NCI-H2227 (cell line): ENCODE measurements around the gene CCDC85C.

ENCODE experiments used
- DNase-seq: peaks from one replicate; lab custom pipeline; 2025; ENCODE audit not compliant: unreplicated experiment; lab: John Stamatoyannopoulos, UW

CCDC85C gene

DNA sequence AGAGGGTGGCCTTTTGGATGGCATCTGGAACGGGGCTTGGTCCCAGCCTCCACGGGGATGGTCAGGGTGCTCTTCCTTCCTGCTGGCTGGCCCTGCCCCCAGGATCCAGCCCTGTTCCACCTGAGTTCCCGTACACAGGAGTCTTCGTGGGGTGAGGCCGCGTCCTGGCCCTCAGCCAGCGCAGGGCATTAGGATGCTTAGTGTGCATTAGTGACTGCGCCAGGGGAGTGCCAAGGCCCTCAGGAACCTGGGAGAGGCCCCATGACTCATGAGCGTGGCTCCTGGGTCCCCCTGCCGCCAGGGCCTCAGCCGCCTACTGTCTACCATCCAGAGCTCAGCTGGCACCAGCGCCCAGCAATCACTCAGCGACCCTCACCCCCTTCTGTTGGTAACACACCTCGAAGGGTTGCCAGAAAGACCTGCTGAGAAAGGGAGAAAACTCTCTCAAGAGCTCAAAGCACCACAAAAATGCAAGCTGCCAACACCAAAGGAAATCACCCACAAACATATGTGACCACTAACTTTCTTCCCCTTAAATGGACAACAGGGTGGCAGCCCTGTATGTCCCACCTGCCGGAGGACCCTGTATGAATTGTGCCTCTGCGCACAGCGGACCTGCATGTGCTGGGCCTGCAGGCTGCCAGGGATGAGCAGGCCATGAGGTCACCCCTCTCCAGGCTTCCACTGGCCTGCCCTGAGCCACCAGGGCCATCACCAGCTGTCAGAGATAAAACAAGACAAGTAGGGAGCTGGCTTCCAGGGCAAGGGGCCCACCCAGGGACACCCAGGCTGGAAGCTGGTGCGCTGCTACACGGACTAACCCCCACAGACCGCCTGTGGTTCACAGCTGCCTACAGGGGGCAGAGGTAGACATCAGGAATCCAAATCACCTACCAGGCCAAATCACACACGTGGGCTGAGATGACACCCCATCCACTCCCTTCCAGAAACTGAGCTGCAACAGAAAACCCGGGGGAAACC, 28.7 kb downstream of the CCDC85C start:
- DNase-seq = no peak

DNA sequence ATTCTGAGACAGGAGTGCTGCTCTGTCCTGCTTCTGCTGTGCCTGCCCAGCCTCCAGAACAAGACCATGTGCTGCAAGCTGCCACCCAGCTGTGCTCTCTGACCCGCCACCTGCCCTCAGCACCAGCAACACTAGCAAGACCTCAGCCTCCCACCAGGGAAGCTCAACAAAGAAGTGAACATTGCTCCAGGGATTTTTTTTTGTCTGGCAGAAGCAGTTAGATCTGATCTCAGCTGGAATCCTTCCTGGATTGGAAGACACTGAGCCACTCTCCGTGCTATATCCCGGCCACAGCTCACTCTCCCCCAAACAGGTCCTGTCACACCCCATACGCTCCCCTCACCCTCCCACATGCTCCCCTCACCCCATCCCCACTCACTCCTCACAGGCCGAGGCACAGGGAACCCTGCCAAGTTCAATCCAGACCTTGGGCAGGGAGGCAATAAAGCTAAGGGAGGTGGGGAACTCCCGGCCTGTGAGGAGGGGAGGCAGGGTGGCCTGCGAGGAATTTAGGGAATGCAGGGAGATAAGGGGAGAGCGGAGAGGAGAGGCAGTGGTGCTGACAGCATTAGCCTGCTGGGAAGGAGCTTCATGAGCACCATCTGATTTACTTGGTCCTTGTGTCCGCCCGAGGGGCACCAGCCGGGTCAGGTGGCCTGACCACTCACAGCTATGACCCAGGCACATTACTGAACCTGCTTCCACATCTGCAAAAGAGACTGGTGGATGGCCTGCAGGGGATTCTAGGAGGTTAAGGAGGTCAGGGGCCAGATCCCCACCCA, 29.7 kb downstream of the CCDC85C start:
- no peak for DNase-seq

DNA sequence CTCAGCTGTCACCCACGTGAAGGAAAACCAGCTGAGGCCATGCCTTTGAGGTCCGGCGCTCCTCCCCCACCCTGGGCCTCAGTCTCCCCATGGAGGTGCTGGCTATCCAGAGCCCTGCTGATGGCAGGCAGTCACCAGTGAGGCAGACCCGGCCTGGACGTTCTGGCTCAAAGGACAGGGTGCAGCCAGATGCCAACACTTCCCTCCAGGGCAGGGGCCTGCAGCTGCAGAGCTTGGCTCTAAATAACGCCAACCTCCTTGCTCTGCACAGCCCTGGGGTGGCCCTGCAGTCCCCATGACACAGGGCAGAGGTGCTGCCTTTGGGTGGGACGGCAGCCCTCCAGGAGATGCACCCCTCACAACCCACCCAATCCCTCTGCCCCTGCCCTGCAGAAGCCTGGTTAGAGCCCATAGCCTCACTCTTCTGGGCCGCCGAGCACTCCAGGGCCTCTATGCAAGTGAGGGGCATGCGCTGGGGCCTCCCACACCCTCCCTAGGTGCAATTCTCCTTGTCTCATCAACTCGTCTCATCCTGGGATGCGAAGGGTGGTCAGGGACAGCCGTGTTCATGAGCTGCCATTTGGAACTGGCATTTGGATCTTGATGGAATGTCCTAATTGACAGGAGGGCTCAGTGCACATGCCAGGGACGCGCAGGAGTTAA, 30.4 kb downstream of the CCDC85C start:
- no peak for DNase-seq

DNA sequence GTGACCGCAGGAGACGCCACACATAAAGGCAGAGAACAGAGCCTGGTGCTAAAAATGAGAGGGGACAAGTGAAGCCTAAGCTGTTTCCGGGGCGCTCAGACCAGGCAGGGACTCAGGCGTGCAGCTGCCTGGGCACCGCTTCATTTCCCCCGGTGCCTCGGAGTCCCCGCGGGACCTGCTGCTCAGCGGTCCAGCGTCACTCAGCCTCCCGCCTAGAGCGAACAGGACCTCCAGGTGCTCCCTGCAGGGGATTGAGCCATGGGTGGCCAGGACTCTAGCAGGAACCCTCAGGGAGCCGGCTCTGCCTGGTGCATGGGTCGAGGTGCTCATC, 31.0 kb downstream of the CCDC85C start:
- DNase-seq = no peak

DNA sequence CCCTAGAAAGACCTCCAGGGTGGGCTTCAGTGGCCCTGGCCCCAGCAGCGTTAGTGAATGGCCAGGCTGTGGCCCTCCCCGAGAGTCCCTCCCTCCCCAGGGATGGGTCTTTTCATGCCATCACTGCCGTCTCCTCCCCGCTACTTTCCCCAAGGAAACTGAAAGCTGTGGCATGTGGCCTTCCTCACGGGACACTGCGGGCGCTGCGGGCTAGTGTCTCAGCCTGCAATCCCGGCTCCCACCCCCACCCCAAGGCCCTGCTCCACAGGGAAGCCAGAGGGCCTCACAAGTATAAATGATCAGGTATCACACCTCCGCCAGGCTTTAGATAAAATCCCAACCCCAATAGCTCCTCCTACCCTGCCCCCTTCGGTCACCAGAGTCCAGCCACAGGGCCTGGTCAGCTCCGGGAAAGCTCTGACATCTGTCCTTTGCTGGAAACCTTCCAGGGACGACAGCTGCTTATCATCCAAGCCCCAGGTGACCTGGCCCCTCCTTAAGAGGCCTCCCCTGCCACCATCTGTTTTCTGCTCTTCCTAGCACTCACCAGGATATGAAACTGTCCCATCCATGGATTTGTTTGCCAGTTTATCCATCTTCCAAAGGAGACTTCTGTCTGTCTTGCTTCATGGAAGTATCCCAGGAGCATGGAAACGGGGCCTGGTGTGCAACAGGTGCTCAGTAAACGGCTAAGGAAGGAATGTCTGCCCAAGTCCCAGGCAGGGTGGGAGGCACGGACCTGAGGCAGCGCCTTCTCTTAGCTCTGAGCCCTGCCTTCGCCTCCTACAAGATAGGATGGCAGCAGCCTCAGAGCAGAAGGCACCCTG, 31.6 kb downstream of the CCDC85C start:
- DNase-seq = no peak

DNA sequence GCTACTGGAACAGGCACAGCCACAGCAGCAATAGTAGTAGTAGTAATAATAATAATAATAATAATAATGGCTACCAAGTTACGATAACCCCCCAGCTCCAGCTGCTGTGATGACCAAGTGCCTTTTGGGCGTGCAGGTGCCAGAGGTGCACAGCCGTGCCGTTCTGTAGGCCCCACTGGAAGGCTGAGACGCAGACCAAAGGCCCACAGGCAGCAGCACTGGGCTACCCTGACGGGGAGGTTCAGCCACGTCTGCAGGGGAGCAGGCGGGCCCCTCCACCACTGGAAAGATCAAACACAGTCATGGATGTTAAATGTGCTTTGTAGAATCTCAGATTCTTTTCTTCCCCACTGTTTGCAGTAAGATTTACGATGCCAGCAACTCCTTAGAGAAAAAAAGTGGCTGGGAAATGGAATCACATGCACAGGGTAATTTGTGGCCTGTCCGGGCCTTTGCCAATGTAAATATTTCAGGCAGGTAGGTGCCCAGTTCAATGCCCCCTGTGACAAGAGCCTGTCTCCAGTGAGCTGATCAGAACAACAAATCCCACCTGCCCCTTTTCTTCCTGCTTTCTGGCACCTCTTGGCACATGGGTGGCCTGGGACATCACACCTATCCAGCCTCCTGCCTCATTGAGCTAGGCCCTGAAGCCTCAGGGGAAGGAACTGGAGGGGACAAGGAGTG, 32.6 kb downstream of the CCDC85C start:
- DNase-seq = no peak

DNA sequence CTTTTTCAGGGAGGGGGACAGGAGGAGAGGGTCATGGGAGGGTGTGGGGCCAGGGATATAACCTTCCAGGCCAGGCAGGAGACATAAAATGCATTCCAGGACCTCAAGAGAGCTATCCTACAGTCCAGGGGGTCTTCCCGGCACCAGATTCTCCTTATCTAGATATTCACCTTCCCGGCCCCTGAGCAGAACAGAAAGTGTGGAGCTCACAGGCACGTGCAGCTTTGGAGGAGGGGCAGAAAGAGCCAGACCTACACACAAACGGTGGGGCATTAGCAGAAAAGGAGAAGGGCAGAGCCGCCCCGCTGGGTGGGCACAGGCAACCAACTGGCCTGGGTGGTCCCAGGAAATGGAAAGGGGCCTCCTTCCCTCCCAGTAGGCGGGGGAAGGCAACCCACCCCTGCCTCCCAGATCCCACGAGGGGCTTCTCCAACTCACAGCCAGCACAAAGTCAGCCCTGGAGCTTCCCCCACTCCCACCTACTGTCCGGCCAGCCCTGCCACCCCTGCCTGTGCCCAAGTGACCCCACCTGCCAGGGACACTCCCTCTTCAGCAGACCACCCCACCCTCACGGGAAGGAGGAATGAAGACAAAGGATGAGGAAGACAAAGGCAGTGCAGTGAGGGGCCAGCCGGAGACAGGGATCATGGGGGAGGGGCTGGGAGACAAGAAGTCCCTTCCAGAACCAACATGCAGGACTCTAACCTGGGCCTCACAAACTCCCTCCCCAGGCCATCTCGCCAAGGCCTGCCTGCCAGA, 33.3 kb downstream of the CCDC85C start:
- no peak for DNase-seq

DNA sequence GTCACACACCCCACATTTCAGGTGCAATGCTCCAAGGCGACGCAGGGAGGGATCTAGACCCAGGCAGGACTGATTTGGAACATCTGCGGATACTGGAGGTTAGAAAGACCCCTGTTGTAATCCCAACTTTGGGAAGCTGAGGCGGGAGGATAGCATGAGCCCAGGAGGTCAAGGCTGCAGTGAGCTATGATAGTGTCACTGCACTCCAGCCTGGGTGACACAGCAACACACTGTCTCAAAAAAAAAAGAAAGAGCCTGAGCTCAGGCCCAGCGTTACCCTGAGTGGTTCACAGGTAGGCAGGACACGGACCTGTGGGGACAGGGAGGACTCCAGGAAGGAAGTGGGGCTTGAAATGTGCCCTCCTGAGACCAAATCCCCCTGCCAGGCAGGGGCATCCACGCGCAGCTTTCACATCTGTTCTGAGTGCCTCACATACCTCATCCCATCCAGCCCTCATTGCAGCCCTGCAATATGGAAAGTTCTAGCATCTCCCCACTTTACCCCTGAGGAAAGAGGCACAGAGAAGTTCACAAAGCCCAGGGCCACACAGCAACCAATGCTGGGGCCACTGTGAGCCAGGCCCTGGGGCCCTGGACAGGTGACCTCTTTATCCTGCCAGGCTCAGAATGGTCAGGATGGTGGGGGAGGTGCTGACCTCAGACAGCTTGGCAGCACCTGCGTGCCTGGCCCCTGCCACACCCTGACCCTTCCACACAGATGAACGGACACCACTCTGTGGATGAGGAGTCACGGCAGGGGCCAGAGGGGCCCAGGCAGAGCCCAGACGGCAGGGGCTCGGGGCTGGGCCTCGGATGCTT, 34.1 kb downstream of the CCDC85C start:
- DNase-seq = no peak

DNA sequence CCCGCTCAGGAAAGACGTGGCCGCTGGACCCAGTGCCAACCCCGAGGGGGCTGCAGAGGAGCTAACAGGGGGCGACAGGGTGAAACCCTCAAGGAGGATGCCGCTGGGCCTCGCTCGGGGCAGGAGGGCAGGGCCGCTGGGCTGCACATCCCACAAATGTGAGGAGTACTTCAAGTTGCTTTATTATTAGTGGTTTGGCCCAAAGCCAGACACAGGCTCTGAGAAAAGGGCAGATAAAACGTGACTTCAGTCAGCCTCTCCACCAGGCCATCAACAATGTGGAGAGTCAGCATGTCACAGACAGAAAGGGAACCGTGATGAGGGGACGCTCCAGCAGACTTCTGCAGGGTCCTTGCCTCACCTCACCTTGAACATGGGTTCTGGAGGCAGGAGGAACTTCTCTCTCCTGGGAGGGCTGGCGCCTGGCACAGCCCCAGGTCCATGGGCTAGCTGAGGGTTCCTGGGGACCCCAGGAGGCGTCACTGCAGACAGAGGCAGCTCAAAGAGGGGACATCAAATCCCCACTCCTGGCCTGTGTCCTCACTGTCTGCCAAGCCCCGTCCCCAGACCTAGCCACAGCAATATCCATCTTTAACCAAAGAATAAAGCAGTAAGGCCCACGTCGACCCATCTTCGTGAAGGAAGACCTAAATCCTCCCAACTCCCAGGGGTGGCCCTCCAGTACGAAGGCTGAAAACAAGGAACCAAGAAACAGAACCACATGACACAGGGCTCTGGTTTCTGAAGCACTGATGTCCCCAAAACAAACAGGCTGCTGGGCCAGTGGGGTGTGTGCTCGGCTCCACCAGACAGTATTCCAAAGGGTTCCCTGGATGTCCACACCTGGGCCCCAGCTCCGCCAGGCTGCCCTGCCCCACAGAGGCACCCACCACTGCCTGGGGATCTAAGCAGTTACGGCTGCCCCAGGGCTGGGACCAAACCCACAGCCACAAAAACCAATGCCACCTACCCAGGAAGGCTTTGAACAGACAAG, 35.1 kb downstream of the CCDC85C start:
- DNase-seq = peak; percentile 61

DNA sequence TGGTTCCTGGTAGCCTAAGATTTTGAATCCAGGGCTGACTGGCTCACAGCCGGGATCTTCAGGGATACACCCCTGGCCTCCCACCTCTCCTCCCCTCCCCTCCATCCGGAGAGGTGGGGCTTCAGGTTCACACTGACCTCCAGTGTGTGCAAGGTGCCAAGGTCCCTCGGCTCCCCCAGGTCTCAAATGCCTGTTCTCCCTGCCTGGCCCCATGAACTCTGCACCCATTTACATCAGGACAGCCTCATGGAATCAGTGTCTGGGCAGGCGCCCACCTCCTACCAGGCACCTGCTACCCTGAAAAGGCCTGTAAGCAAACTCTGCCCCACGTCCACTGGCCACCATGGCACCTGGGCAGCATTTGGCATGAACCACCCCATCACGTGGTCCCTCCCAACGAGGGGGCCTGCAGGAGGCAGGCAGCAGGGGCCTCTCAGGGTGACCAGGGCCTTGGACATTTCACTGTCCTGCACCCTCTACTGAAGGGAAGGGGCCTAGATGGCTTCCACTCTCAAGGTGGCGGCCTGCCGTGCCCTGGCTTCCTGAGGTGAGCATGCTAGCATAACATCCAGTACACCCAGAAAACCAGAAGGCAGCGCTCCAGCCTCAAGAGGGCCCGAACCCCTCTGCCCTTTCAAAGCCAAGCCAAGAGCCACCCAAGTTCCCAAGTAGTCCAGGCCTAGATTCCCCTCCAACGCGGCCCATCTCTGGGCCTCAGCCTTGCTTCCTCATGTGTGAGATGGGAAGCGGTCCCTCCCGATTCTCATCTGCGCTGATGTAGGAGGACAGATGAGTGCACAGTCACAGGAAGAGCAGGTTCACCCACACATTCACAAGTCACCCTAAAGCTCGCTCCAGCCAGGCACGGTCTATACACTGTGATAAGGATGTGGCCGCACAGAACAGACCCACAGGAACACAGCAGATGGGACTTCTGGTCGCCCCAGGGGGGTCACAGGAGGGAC, 37.3 kb downstream of the CCDC85C start:
- DNase-seq = no peak

DNA sequence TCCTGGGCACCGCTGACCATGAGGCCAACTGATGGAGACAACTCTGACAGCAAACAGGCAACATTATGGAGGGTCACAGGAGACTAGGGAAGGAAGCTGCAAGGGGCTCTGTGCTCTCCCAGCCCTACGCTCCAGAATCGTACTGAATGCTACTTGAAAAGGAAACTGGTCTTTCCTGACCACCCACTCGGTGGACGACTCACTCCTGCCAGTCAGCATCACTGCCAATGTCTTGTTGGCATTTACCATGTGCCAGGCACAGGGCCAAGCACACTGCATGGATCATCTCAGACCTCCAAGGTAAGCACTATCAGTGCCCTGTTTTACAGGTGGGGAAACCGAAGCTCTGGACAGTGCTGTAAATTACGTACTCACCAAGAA, 38.0 kb downstream of the CCDC85C start:
- DNase-seq = no peak

DNA sequence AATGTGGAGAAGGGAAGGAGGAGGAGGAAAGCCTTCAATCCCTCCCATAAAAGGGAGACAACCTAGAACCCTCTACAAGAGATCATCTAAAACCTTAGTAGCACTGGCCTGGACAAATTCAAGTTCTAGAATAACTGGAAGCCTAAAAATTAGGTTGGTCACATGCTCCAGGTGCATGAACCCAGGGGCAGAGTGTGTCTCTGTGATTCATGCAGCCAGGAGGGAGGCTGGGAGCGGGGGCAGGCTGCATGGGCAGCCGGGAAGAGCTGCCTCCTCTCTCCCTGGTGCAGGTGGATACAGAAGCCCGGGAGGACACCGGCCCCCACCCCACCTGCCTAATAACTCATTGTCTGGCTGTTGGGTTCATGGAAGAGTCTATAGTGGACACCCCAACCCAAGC, 38.6 kb downstream of the CCDC85C start:
- DNase-seq = no peak

DNA sequence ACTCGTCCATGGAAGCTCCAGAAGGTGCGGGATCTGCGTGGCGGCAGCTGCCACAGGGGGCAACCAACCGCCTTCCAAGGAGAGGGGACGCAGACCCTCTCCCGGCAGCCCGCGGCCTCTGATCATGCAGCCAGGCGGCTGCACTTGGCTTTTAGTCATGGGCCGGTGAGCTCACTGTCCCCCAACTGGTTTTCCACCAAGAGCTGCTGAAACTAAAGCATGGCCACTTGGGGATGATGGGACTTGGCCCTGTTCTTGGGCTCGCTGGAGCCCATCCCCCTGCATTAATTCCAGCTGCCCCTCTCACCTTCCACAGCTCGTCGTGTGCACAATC, 39.1 kb downstream of the CCDC85C start:
- DNase-seq = no peak

DNA sequence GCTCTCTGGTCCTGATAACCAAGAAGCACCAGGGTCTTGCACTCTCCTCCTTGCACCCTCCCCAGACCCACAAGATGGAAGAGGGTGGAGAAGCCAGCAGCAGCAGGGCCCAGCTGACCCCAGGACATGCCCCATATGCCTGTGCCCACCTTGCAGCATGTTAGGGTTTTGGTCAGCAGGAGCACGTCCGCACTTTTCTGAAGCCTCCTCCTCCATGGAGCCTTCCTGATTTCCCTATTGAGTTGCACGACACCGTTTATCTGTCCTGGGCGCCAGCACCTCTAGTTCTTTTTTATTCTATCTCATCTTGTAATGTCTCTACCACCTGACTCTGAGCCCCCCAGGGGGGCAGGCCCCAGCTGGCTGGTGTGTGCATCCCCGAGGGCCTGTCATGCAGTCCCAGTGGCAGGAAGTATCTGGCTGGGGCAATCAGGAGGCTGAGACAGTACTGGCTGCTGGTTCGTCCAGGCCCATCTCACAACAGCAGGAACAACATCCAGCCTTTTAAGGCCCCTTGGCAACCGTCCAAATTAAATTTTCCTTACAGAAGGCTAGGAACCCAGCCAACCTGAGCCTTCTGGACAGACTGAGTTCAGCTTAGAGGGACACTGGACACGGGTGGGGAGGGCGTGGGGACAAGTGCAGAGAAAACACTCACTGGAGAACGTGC, 39.6 kb downstream of the CCDC85C start:
- peak; percentile 78 for DNase-seq

DNA sequence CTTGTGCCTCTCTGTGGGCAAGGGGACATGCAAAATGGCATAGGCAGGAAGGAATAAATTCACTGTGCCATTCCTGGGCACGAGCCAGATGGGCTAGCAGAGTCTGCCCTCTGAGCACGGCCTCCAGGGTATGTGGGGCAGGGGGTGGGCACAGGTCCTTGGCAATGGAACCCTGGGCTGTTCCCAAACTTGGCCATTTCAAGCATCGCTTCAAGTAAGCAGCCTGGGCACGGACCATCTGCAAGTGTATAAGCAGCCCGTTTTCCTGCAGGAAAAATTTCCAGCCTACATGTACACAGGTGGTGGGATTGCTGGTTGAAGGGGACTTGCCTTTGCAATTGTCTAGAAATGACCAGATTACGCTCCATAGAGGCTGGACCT, 40.3 kb downstream of the CCDC85C start:
- no peak for DNase-seq
